Measurements from ENCODE around the gene CZIB. TPM values are rescaled to one million over a fixed set of nuclear protein-coding genes. Genes with fewer than 3 reads are reported as not detected.

The CZIB gene
- total RNA-seq, 2 donors from 2014 or later, result 28.0 to 46.0 TPM

DNA sequence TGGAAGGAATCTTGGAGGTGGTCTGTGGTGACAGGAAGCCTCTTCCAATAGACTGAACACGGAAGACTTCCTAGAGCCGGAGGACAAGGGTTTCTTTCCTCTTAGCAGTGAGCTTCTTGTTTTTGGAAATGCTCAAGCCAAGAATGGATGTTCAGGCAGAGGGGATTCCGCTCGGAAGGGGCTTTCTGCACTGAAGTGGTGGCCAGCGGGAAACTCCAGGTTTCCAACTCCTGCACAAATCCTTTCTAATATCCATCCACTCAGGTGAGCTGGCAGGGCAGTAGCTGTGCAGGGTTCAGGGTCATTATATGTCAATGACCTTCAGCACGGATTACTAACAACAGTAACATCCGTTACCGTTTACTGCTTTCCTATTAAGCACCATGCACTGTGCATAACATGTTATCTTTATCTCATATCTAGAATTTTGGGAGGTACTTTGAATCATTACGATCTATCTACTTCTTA lies 24.4 kb downstream of the CZIB start:
- H3K27ac ChIP-seq, result peak overlapping the region; percentile 93
- TF ChIP-seq POLR2AphosphoS5 (IDR thresholded peaks at IDR 0.05) (no peak), CTCF (IDR thresholded peaks at IDR 0.05) (no peak), POLR2A (IDR thresholded peaks at IDR 0.05) (no peak)
- WGBS, result 32% methylated on average over 9 of the region's 9 CpGs
- H3K4me3 ChIP-seq, result peak overlapping the region; percentile 93 to 98
- H3K9me3 ChIP-seq, result no peaks in the 10 kb centered on the region
- DNase-seq (ENCODE audit: low spot score), result no peak
- intact Hi-C loops (cut with DNase I), result loop anchor here (10.0 kb wide), 1 partner anchor 471 kb away; the partner anchor contains the start of gene ZYG11B
- H3K36me3 ChIP-seq, result no peaks in the 10 kb centered on the region
- peaks cover 10% of the 10 kb centered on the region for H3K4me1 ChIP-seq (replicated peaks)
- H3K27me3 ChIP-seq (replicated peaks; ENCODE audit: insufficient read depth), result no peaks in the 10 kb centered on the region

GRCh38 chr1:53195246-53196016 lies 25.0 kb downstream of the CZIB start:
- 79% methylated on average over 11 of the region's 11 CpGs for WGBS
- TF ChIP-seq CTCF (IDR thresholded peaks at IDR 0.05) (no peak), POLR2AphosphoS5 (IDR thresholded peaks at IDR 0.05) (no peak), POLR2A (IDR thresholded peaks at IDR 0.05) (no peak)
- H3K36me3 ChIP-seq, result no peaks in the 10 kb centered on the region
- peak overlapping the region; percentile 93 for H3K27ac ChIP-seq
- no peak for DNase-seq (ENCODE audit: low spot score)
- intact Hi-C loops (cut with DNase I), result loop anchor here (10.0 kb wide), 1 partner anchor 471 kb away; the partner anchor contains the start of gene ZYG11B
- H3K4me3 ChIP-seq, result no peak overlapping the region
- H3K27me3 ChIP-seq (replicated peaks; ENCODE audit: insufficient read depth), result no peaks in the 10 kb centered on the region
- no peaks in the 10 kb centered on the region for H3K9me3 ChIP-seq
- peaks cover 10% of the 10 kb centered on the region for H3K4me1 ChIP-seq (replicated peaks)

DNA sequence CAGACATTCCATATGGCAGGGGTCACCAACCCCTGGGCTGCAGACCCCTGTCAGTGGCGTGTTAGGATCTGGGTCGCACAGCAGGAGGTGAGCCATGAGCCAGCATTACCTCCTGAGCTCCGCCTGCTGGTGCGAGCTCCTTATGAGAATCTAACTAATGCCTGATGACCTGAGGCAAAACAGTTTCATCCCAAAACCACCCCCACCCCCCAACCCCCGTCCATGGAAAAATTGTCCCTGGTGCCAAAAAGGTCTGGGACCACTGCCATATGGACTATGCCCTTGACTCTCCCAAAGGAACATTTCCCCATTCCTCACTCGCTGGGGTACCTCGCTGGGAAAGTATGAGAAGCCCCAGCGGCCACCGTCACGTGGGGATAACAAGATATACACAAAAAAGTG lies 30.2 kb downstream of the CZIB start:
- Histone ChIP-seq H3K36me3 (no peaks in the 10 kb centered on the region), H3K27ac (no peak overlapping the region), H3K27me3 (replicated peaks; ENCODE audit: insufficient read depth) (no peaks in the 10 kb centered on the region), H3K9me3 (no peaks in the 10 kb centered on the region), H3K4me1 (replicated peaks) (no peaks in the 10 kb centered on the region), H3K4me3 (no peak overlapping the region)
- 86% methylated on average over 10 of the region's 10 CpGs for WGBS
- DNase-seq (ENCODE audit: low spot score), result no peak
- intact Hi-C loops (cut with DNase I), result loop anchor here (10.0 kb wide), 1 partner anchor 465 kb away; the partner anchor contains the start of gene ZYG11B
- no peak for TF ChIP-seq CTCF (IDR thresholded peaks at IDR 0.05)
- no peak for TF ChIP-seq POLR2AphosphoS5 (IDR thresholded peaks at IDR 0.05)
- TF ChIP-seq POLR2A (IDR thresholded peaks at IDR 0.05), result no peak

GRCh38 chr1:53189061-53189460 lies 31.4 kb downstream of the CZIB start:
- TF ChIP-seq POLR2A (IDR thresholded peaks at IDR 0.05) (no peak), CTCF (IDR thresholded peaks at IDR 0.05) (no peak), POLR2AphosphoS5 (IDR thresholded peaks at IDR 0.05) (no peak)
- Histone ChIP-seq H3K4me3 (no peak overlapping the region), H3K4me1 (replicated peaks) (no peaks in the 10 kb centered on the region), H3K36me3 (no peaks in the 10 kb centered on the region), H3K27me3 (replicated peaks; ENCODE audit: insufficient read depth) (no peaks in the 10 kb centered on the region), H3K9me3 (no peaks in the 10 kb centered on the region), H3K27ac (no peak overlapping the region)
- no peak for DNase-seq (ENCODE audit: low spot score)
- intact Hi-C loops (cut with DNase I), result no loop called here
- 55% methylated on average over 5 of the region's 5 CpGs for WGBS

DNA sequence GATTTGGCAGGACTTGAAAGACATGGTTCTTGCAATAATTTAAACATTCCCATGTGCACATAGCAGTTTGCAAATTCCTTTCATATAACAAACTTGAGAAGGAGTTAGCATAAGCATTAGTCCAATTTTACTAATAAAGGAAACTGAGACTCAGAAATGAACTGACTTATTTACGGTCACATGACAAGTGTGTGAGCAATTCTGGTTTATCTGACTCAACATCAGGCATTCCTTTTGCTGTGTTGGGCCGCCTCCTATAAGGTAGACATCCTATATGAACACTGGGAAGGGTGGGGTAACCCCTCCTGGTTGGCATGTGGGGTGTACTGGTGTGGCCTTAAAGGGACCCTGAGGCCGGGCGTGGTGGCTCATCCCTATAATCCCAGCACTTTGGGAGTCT lies 32.3 kb downstream of the CZIB start:
- no peak overlapping the region for H3K27ac ChIP-seq
- H3K27me3 ChIP-seq (replicated peaks; ENCODE audit: insufficient read depth), result no peaks in the 10 kb centered on the region
- DNase-seq (ENCODE audit: low spot score), result no peak
- no peaks in the 10 kb centered on the region for H3K36me3 ChIP-seq
- no peak overlapping the region for H3K4me3 ChIP-seq
- H3K9me3 ChIP-seq, result no peaks in the 10 kb centered on the region
- 84% methylated on average over 4 of the region's 4 CpGs for WGBS
- intact Hi-C loops (cut with DNase I), result no loop called here
- no peaks in the 10 kb centered on the region for H3K4me1 ChIP-seq (replicated peaks)
- TF ChIP-seq POLR2AphosphoS5 (IDR thresholded peaks at IDR 0.05) (no peak), POLR2A (IDR thresholded peaks at IDR 0.05) (no peak), CTCF (IDR thresholded peaks at IDR 0.05) (no peak)
